Prostate gland (tissue), 2 donors: ENCODE measurements around the gene PDE4D. TPM values are rescaled to one million over a fixed set of nuclear protein-coding genes. Genes with fewer than 3 reads are reported as not detected.

Experiments
- DNase-seq: peaks from one replicate; pipeline ENCODE4 v3.0.0-alpha.2; 2019; ENCODE audit warnings: low spot score
- H3K27ac ChIP-seq, 2 donors: fragments of 200-600 bp; sonication (generic); 2 replicates each; pipeline ENCODE4 v1.5.1; 2017 to 2019
- H3K27me3 ChIP-seq: fragments of 200-600 bp; sonication (generic); replicated peaks from 2 replicates; pipeline ENCODE4 v1.5.1; 2019; ENCODE audit not compliant: insufficient read depth
- H3K36me3 ChIP-seq, 2 donors: fragments of 200-600 bp; sonication (generic); 1 replicate in 1 of 2; 2 replicates in 1 of 2; pipeline versions ENCODE4 v1.5.1 to v1.8.1; 2017 to 2019
- H3K4me1 ChIP-seq: fragments of 200-600 bp; sonication (generic); replicated peaks from 2 replicates; pipeline ENCODE4 v1.5.1; 2019
- H3K4me3 ChIP-seq, 2 donors: fragments of 200-600 bp; sonication (generic); 2 replicates each; pipeline ENCODE4 v1.5.1; 2017 to 2019
- H3K9me3 ChIP-seq: fragments of 200-600 bp; sonication (generic); 2 replicates; pipeline ENCODE4 v1.5.1; 2017
- POLR2A ChIP-seq: fragments of 450-650 bp; IDR thresholded peaks from one replicate; pipeline ENCODE4 v1.6.1; 2016; ENCODE audit warnings: antibody characterized with exemption, mild to moderate bottlenecking
- POLR2AphosphoS5 ChIP-seq: sonication (generic); formaldehyde crosslinking; IDR thresholded peaks from one replicate; pipeline ENCODE4 v1.6.1; 2017; ENCODE audit warnings: antibody characterized with exemption
- WGBS: methylation state at CpG from one replicate; pipeline ENCODE4 v1.1.5; 2018; 5-methylcytosine and 5-hydroxymethylcytosine counted together
- intact Hi-C: fragments of 100-400 bp; cut with DNase I; formaldehyde crosslinking; loops from one replicate; pipeline ENCODE4 v1.14.2; 2022
- total RNA-seq, 2 donors: library from RNA; depleted of rRNA; stranded (reverse); fragments of >200 nt; gene quantifications; one replicate each; pipeline ENCODE4 v1.1.0, GENCODE V29; 2016
- TF ChIP-seq, protein P1 (sequence below), 4 experiments: fragments of 200-600 bp in 2 of 4; fragments of 450-650 bp in 2 of 4; sonication (generic) in 2 of 4; IDR thresholded peaks; 1 replicate in 3 of 4; 2 replicates in 1 of 4; pipeline ENCODE4 v1.5.1; 2016 to 2019; ENCODE audit warnings: antibody characterized with exemption in 4 of 4, mild to moderate bottlenecking in 2 of 4, moderate library complexity in 2 of 4

Gene PDE4D
- total RNA-seq, 2 donors from 2014 or later: 64.2 to 75.6 TPM

DNA sequence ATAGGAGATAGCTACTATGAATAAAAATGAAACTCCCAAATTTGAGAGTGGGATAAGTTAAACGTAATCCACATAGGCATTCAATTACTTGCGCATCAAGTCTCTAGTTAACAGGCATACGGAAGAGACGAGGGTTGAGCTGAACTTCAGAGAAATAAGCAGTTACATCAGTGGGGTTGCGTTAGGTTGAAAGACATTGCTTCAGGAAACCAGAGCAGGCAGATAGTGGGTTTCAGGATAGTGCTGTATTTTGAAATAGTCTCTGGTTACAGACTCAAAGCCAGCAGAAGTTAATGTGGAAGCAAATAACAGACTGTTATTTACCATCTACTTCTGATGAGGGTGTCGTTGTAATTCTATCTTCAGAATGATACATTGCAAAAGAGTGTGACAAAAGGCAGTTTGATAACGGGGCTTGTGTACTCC is 533.4 kb downstream of the PDE4D start:
- no peaks in the 10 kb centered on the region for H3K27me3 ChIP-seq
- intact Hi-C loops: no loop called here
- H3K9me3 ChIP-seq: no peaks in the 10 kb centered on the region
- no peak for DNase-seq
- H3K4me3 ChIP-seq: no peak overlapping the region
- TF ChIP-seq, protein P1, sequence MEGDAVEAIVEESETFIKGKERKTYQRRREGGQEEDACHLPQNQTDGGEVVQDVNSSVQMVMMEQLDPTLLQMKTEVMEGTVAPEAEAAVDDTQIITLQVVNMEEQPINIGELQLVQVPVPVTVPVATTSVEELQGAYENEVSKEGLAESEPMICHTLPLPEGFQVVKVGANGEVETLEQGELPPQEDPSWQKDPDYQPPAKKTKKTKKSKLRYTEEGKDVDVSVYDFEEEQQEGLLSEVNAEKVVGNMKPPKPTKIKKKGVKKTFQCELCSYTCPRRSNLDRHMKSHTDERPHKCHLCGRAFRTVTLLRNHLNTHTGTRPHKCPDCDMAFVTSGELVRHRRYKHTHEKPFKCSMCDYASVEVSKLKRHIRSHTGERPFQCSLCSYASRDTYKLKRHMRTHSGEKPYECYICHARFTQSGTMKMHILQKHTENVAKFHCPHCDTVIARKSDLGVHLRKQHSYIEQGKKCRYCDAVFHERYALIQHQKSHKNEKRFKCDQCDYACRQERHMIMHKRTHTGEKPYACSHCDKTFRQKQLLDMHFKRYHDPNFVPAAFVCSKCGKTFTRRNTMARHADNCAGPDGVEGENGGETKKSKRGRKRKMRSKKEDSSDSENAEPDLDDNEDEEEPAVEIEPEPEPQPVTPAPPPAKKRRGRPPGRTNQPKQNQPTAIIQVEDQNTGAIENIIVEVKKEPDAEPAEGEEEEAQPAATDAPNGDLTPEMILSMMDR (IDR thresholded peaks at IDR 0.05): no peak
- no peaks in the 10 kb centered on the region for H3K36me3 ChIP-seq
- H3K4me1 ChIP-seq: no peaks in the 10 kb centered on the region
- no peak overlapping the region for H3K27ac ChIP-seq
- 77% methylated on average over 7 of the region's 7 CpGs for WGBS

DNA sequence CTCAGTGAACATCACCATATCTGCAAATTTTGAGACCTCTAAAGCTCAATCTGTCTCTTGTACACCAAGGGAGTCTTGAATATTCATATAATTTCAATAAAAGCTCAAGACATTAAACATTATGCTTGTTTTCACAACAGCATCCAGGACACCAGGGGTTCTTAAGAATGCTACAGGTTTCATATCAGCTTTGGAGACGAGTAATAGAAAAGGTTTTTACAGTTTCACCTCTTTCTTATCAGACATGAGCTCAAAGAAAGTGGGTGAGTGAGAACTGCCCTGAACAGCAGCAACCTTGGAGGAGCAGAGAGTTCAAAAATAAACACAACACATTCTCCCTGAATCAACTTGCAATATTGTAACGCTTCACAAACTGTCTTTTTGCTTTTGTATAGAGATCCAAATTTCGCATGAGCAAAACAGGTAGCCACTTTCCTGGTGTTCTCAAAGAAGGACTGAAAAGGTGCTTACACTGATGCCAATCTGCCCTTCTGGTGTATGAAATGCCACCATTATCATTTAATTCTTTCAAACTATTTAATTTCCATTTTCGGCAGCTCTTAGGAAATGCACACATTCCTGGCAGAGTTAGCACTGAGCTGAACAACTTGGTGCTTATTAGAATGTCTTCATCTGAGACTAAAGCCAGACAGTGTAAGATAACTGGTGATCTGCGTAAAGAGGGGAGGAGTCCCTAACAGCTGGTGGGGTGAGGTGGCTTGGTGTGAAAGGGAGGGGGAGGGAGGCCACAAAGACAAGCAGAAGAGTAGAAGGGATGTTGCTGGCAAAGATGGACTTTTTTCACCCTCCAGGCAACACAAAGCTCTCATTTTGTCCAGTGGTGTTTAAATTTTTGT is 535.3 kb downstream of the PDE4D start:
- WGBS: 41% methylated on average over 5 of the region's 5 CpGs
- peak overlapping the region; percentile 1 to 16 for H3K27ac ChIP-seq
- DNase-seq: no peak

DNA sequence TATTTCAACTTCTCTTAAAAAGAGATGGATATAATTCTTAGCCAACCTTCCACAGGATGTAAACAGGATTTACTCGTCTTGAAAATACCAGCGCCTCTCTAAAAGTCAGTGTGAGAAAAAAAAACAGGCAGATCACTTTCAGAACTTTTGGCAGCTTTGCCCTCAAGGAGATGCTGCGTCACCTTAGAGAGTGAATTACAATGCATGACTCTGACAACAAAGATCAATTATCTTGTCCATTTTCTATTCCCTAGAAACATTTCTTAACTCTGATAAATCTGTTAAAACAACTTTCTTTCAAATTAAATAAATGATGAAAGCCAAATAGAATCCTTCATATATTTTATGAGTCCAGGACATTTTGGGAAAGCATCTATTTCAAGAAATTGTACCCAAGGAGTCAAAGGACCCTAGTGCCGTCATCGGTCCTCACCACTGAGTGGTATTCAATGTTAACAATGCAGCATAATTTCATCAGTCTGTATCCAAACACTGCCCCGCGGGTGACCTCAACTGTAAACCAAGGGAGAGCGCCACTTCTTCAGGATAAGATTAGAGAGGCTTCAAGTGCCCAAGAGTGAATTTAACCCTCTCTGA is 536.0 kb downstream of the PDE4D start:
- Histone ChIP-seq H3K4me1 (no peaks in the 10 kb centered on the region), H3K9me3 (no peaks in the 10 kb centered on the region), H3K27ac (peak overlapping the region in 1 of 2 donors; percentile 1), H3K4me3 (no peak overlapping the region), H3K36me3 (no peaks in the 10 kb centered on the region), H3K27me3 (no peaks in the 10 kb centered on the region)
- WGBS: 20% methylated on average over 8 of the region's 8 CpGs
- no peak for TF ChIP-seq POLR2AphosphoS5
- no peak for TF ChIP-seq POLR2A
- TF ChIP-seq, protein P1 (IDR thresholded peaks at IDR 0.05): no peak
- no peak for DNase-seq
- intact Hi-C loops: loop anchor here (5.0 kb wide), 1 partner anchor 85 kb away; no protein-coding TSS in a partner anchor

More for the DNA sequence above, 535.3 kb downstream of the PDE4D start:
- Histone ChIP-seq H3K4me1 (no peaks in the 10 kb centered on the region), H3K9me3 (no peaks in the 10 kb centered on the region), H3K27me3 (no peaks in the 10 kb centered on the region), H3K4me3 (no peak overlapping the region), H3K36me3 (no peaks in the 10 kb centered on the region)
- TF ChIP-seq, protein P1 (IDR thresholded peaks at IDR 0.05): no peak
- intact Hi-C loops: loop anchor here (5.0 kb wide), 1 partner anchor 86 kb away; no protein-coding TSS in a partner anchor

DNA sequence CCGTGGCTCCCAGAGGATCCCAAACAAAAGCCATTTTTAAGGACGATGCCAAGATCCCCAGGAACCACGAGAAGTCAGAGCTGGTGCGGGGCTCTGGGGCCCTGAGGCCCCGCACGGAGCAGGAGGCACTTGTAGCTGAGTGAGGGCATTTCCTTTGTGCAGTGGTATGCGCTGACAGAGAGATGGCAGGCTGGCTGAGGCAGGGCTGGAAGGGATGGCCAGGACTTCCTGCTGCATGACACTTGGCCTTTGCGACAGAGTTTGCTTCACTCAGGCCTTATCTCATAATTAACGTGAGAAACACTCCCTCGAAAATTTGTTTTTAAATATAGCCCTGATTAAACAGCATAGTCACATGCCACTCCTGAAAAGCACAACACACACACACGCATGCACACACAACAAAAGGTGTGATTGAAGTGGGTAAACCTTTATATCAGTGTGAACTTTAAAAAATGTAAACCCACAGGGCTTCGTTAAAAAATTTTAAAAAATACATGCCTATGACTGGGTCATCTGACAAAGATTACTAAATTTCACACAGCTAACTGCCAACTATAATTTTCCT is 536.6 kb downstream of the PDE4D start:
- Histone ChIP-seq H3K4me3 (no peak overlapping the region), H3K9me3 (no peaks in the 10 kb centered on the region), H3K4me1 (no peaks in the 10 kb centered on the region), H3K27me3 (no peaks in the 10 kb centered on the region), H3K27ac (peak overlapping the region in 1 of 2 donors; percentile 1), H3K36me3 (no peaks in the 10 kb centered on the region)
- WGBS: 48% methylated on average over 12 of the region's 12 CpGs
- intact Hi-C loops: loop anchor here (5.0 kb wide), 1 partner anchor 85 kb away; no protein-coding TSS in a partner anchor
- no peak for TF ChIP-seq POLR2A
- TF ChIP-seq, protein P1 (IDR thresholded peaks at IDR 0.05): no peak
- TF ChIP-seq POLR2AphosphoS5: no peak
- no peak for DNase-seq
